HCT116 (cell line): ENCODE results near the gene NEMP2.

Source experiments
- CBX3 ChIP-seq: IDR thresholded peaks from 2 replicates; pipeline ENCODE4 v1.6.1; 2012; ENCODE audit warnings: low read depth
- FOSL1 ChIP-seq: IDR thresholded peaks from 2 replicates; pipeline ENCODE4 v1.6.1; 2012; ENCODE audit warnings: low read depth
- POLR2AphosphoS5 ChIP-seq: IDR thresholded peaks from 2 replicates; pipeline ENCODE4 v1.6.1; 2011; ENCODE audit warnings: mild to moderate bottlenecking, low read depth, low read length, moderate library complexity
- TCF7L2 ChIP-seq: IDR thresholded peaks from 2 replicates; pipeline ENCODE4 v1.7.0; 2011; ENCODE audit warnings: borderline replicate concordance, inconsistent platforms; ENCODE audit not compliant: insufficient read depth, insufficient read length; ENCODE audit errors: extremely low read depth
- ZNF274 ChIP-seq: fragments of 200-500 bp; sonication (Bioruptor generic); IDR thresholded peaks from 2 replicates; pipeline ENCODE4 v1.6.1; 2014; ENCODE audit warnings: mild to moderate bottlenecking, low read depth, low read length, inconsistent platforms
- TF ChIP-seq, protein P1 (sequence below), 3 experiments: fragments of 200-600 bp in 1 of 3; sonication (generic) in 1 of 3; IDR thresholded peaks in 2 of 3; conservative IDR thresholded peaks in 1 of 3; 2 replicates each; pipeline ENCODE4 v1.5.1; 2012 to 2017; ENCODE audit warnings: low read depth in 2 of 3, low read length in 2 of 3, antibody characterized with exemption in 1 of 3, borderline replicate concordance in 1 of 3, control low read depth in 1 of 3, mild to moderate bottlenecking in 1 of 3, mixed read lengths in 1 of 3, mixed run types in 1 of 3, moderate library complexity in 1 of 3; ENCODE audit not compliant: insufficient read depth in 1 of 3
- TF ChIP-seq, protein P2 (sequence below): IDR thresholded peaks from 2 replicates; pipeline ENCODE4 v1.6.1; 2012

DNA sequence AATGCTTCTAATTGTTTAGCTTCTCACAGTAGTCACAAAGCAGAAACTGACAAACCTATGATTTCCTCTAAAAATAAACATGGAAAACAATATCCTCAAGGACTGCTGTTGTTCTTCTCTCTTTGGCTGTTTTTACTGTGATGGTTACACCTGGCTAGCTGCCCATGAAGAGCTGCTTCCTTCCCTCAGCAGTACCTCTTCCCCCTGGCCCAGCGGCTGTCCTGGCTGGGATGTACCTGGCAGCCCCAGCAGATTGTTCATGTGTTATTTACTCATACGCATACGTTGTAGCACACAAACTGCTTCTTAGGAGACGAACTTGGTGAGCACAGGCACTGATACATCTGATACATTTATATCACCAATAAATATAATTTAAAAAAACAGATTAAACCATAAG, 27.4 kb downstream of the NEMP2 start:
- TF ChIP-seq, protein P1, sequence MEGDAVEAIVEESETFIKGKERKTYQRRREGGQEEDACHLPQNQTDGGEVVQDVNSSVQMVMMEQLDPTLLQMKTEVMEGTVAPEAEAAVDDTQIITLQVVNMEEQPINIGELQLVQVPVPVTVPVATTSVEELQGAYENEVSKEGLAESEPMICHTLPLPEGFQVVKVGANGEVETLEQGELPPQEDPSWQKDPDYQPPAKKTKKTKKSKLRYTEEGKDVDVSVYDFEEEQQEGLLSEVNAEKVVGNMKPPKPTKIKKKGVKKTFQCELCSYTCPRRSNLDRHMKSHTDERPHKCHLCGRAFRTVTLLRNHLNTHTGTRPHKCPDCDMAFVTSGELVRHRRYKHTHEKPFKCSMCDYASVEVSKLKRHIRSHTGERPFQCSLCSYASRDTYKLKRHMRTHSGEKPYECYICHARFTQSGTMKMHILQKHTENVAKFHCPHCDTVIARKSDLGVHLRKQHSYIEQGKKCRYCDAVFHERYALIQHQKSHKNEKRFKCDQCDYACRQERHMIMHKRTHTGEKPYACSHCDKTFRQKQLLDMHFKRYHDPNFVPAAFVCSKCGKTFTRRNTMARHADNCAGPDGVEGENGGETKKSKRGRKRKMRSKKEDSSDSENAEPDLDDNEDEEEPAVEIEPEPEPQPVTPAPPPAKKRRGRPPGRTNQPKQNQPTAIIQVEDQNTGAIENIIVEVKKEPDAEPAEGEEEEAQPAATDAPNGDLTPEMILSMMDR (IDR thresholded peaks at IDR 0.05 in 2 of 3, conservative IDR thresholded peaks at IDR 0.05 in 1 of 3; ENCODE audit: borderline replicate concordance in 1 of 3, insufficient read depth in 1 of 3, low read depth in 2 of 3, low read length in 2 of 3): no peak
- TF ChIP-seq ZNF274: no peak
- TF ChIP-seq POLR2AphosphoS5: no peak
- no peak for TF ChIP-seq TCF7L2
- TF ChIP-seq FOSL1: no peak
- no peak for TF ChIP-seq CBX3
- TF ChIP-seq, protein P2, sequence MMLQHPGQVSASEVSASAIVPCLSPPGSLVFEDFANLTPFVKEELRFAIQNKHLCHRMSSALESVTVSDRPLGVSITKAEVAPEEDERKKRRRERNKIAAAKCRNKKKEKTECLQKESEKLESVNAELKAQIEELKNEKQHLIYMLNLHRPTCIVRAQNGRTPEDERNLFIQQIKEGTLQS: no peak
